GM13976 (cell line): Measurements from ENCODE around the gene STX5.
"Not testable (repeated sequence)": the region's sequence is repeated elsewhere in the genome, so short reads cannot be mapped to it uniquely, and the experiment has no call there.

Experiments used
- DNase-seq: peaks from one replicate; pipeline ENCODE4 v3.0.0; 2012; ENCODE audit warnings: low spot score
- in situ Hi-C: fragments of 300-500 bp; cut with MboI; formaldehyde crosslinking; loops from one replicate; pipeline ENCODE4 v1.12.0; 2022; ENCODE audit warnings: low sequenced_read_pairs, mixed read lengths, inconsistent platforms; ENCODE audit not compliant: unreplicated experiment
- TF ChIP-seq, protein P1 (sequence below): IDR thresholded peaks from 2 replicates; pipeline ENCODE4 v1.5.1; 2012; ENCODE audit warnings: borderline replicate concordance, mild to moderate bottlenecking; ENCODE audit not compliant: insufficient read depth; ENCODE audit errors: extremely low read depth, missing control alignments, control extremely low read depth

Gene STX5

DNA sequence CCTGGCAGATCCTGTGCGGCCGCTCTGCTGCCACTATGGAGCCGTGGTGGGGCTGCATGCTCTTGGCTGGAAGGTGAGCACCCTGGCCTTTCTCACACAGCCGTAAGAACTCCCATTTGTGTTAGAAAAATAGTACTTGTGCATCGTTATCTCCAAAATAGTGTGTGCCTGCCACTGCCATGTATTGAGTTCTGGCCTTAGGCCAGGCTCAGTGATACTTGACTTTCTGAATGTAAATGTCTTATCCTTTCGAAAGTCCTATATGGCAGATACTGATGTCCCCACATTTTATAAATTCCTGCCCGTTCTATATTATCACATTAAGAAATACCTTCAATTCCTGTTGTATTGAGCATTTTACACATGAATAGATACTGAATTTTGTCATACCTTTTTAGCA, 49.1 kb downstream of the STX5 start:
- in situ Hi-C loops: no loop called here

DNA sequence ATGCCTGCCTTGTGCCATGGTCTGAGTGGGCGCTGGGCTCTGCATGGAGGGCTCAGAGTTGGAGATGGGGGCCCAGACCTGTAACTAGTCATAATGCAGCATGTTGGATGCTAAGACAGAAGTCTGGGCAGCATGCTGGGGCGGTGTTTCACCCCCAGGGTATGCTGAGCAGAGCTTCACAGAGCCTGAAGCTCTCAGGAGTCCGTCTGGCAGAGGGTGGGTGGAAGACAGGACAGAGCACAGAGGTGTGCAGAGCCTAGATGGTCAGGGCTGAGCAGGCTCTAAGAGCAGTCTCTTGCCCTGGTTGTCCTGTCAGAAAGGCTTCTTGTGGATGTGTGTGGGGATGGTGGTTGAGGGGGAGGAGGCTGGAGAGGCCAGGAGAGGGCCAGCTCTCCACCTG, 53.4 kb downstream of the STX5 start:
- no peak for DNase-seq
- TF ChIP-seq, protein P1, sequence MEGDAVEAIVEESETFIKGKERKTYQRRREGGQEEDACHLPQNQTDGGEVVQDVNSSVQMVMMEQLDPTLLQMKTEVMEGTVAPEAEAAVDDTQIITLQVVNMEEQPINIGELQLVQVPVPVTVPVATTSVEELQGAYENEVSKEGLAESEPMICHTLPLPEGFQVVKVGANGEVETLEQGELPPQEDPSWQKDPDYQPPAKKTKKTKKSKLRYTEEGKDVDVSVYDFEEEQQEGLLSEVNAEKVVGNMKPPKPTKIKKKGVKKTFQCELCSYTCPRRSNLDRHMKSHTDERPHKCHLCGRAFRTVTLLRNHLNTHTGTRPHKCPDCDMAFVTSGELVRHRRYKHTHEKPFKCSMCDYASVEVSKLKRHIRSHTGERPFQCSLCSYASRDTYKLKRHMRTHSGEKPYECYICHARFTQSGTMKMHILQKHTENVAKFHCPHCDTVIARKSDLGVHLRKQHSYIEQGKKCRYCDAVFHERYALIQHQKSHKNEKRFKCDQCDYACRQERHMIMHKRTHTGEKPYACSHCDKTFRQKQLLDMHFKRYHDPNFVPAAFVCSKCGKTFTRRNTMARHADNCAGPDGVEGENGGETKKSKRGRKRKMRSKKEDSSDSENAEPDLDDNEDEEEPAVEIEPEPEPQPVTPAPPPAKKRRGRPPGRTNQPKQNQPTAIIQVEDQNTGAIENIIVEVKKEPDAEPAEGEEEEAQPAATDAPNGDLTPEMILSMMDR: no peak
- in situ Hi-C loops: no loop called here

More for the DNA sequence above, 49.1 kb downstream of the STX5 start:
- no peak for DNase-seq
- TF ChIP-seq, protein P1: no peak

GRCh38 chr11:62777389-62777788, 54.5 kb downstream of the STX5 start:
- peak; percentile 67 for DNase-seq
- in situ Hi-C loops: no loop called here
- TF ChIP-seq, protein P1: no peak

DNA sequence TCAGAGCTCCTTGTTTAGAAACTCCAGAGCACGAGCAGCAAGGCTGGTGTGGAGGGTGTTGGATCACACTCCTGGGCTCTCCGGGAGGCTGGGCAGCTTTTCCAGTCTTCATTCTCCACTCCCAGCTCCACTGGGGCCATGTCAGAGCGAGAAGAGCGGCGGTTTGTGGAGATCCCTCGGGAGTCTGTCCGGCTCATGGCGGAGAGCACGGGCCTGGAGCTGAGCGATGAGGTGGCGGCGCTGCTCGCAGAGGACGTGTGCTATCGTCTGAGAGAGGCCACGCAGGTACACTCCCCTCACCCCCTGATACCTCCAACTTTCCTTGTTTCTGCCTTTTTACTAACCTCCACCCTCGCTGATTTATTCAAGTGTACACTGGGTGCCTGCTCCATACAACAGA, 56.2 kb downstream of the STX5 start:
- in situ Hi-C loops: no loop called here
- TF ChIP-seq, protein P1: no peak
- no peak for DNase-seq

DNA sequence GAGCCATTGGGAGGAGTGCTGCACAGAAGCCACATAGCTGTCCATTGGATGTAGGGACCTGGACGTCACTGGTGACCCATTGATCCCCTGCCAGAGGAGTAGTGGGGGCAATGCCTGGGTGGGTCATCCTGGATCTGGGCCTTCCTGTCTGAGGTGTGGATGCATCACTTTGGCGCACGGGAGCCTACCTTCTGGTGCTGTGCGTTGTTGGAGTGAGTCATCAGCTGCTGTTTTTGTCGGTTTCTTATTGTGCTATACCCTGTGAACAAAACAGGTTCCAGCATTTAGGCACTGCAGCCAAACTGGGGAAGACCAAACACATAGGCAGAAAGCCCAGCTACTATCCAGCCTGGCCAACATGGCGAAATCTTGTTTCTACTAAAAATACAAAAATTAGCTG, 57.4 kb downstream of the STX5 start:
- no peak for DNase-seq
- in situ Hi-C loops: no loop called here
- TF ChIP-seq, protein P1: no peak

- TF ChIP-seq, protein P1: no peak
- in situ Hi-C loops: no loop called here
- DNase-seq: peak; percentile 94
These were observed 60.5 kb downstream of the STX5 start, which contains the start of gene TAF6L for GRCh38 chr11:62771144-62772021. TAF6L (plus strand) TSS chr11:62771396; CDS start chr11:62775784, 4,388 bp downstream.

DNA sequence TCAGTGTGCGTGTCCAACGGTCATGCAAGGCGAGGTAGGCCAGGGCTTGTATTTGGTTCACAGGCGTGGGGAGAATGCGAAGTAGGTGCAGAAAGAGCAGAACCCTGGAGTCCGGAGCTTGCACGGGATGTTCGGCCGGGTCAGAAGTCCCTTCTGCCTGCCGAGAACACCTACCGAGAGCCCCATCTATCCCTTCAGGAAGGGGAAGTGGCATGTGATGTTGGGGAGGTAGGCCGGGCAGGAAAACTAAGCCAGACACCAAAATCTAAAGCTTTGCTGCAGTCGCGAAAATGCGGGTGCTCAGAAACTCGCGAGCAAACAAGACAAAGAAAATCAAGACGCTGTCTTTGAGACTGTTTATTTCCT, 61.1 kb downstream of the STX5 start:
- no peak for DNase-seq
- in situ Hi-C loops: no loop called here
- TF ChIP-seq, protein P1: no peak

DNA sequence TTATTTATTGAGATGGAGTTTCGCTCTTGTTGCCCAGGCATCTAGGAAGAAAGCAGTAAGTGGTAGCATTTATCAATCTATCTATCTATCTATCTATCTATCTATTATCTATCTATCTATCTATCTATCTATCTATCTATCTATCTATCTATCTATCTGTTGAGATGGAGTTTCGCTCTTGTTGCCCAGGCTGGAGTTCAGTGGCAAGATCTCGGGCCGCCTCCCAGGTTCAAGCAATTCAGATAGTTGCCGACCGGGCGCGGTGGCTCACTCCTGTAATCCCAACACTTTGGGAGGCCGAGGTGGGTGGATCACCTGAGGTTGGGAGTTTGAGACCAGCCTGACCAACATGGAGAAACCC, 71.0 kb downstream of the STX5 start:
- in situ Hi-C loops, DNase-seq: not testable (repeated sequence)
